Ishikawa (cell line): ENCODE data around the gene RBBP7.

Source experiments
- CEBPB ChIP-seq: IDR thresholded peaks from 2 replicates; pipeline ENCODE4 v1.6.1; 2012
- CREB1 ChIP-seq: IDR thresholded peaks from 2 replicates; pipeline ENCODE4 v1.6.1; 2012; ENCODE audit warnings: low read depth
- EGR1 ChIP-seq: IDR thresholded peaks from 2 replicates; pipeline ENCODE4 v1.6.1; 2012
- EP300 ChIP-seq: IDR thresholded peaks from 2 replicates; pipeline ENCODE4 v1.6.1; 2012; ENCODE audit warnings: borderline replicate concordance
- FOXM1 ChIP-seq: IDR thresholded peaks from 2 replicates; pipeline ENCODE4 v1.6.1; 2012; ENCODE audit warnings: low read depth, borderline replicate concordance
- NFIC ChIP-seq: IDR thresholded peaks from 2 replicates; pipeline ENCODE4 v1.6.1; 2012
- RAD21 ChIP-seq: IDR thresholded peaks from 2 replicates; pipeline ENCODE4 v1.6.1; 2012; ENCODE audit warnings: low read depth
- TAF1 ChIP-seq: IDR thresholded peaks from 2 replicates; pipeline ENCODE4 v1.6.1; 2012; ENCODE audit warnings: low read depth, mild to moderate bottlenecking
- TCF12 ChIP-seq: IDR thresholded peaks from 2 replicates; pipeline ENCODE4 v1.6.1; 2012; ENCODE audit warnings: low read depth
- YY1 ChIP-seq: IDR thresholded peaks from 2 replicates; pipeline ENCODE4 v1.6.1; 2012; ENCODE audit warnings: low read depth
- TF ChIP-seq, protein P1 (sequence below): IDR thresholded peaks from 2 replicates; pipeline ENCODE4 v1.6.1; 2012
- TF ChIP-seq, protein P2 (sequence below): IDR thresholded peaks from 2 replicates; pipeline ENCODE4 v1.6.1; 2012; ENCODE audit warnings: low read depth, mild to moderate bottlenecking

DNA sequence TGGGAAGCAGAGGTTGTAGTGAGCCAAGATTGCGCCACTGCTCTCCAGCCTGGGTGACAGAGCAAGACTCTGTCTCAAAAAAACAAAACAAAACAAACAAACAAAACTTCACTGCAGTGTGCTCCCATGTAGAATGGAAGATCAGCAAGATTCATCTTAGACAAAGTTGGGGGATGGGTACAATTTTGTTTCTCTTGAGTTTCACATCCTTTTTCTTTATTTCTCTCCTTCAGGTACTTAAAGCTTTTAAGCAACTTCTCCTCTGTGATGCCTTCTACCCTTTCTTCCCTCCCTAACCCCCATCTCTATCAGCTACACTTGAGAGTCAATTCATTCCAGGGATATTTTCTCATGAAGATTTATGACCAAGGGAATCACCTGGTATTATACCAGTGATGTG is 15.5 kb upstream of the RBBP7 start:
- no peak for TF ChIP-seq RAD21
- TF ChIP-seq EP300: no peak
- no peak for TF ChIP-seq NFIC
- TF ChIP-seq EGR1: no peak
- TF ChIP-seq, protein P1, sequence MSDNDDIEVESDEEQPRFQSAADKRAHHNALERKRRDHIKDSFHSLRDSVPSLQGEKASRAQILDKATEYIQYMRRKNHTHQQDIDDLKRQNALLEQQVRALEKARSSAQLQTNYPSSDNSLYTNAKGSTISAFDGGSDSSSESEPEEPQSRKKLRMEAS: no peak
- no peak for TF ChIP-seq CREB1
- TF ChIP-seq, protein P2, sequence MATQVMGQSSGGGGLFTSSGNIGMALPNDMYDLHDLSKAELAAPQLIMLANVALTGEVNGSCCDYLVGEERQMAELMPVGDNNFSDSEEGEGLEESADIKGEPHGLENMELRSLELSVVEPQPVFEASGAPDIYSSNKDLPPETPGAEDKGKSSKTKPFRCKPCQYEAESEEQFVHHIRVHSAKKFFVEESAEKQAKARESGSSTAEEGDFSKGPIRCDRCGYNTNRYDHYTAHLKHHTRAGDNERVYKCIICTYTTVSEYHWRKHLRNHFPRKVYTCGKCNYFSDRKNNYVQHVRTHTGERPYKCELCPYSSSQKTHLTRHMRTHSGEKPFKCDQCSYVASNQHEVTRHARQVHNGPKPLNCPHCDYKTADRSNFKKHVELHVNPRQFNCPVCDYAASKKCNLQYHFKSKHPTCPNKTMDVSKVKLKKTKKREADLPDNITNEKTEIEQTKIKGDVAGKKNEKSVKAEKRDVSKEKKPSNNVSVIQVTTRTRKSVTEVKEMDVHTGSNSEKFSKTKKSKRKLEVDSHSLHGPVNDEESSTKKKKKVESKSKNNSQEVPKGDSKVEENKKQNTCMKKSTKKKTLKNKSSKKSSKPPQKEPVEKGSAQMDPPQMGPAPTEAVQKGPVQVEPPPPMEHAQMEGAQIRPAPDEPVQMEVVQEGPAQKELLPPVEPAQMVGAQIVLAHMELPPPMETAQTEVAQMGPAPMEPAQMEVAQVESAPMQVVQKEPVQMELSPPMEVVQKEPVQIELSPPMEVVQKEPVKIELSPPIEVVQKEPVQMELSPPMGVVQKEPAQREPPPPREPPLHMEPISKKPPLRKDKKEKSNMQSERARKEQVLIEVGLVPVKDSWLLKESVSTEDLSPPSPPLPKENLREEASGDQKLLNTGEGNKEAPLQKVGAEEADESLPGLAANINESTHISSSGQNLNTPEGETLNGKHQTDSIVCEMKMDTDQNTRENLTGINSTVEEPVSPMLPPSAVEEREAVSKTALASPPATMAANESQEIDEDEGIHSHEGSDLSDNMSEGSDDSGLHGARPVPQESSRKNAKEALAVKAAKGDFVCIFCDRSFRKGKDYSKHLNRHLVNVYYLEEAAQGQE: no peak
- TF ChIP-seq FOXM1: no peak
- TF ChIP-seq CEBPB: no peak
- TF ChIP-seq TAF1: no peak
- TF ChIP-seq TCF12: no peak
- no peak for TF ChIP-seq YY1
